Peyer's patch (tissue), 4 donors: ENCODE results near the gene TMEM167B.

Experiments used
- CTCF ChIP-seq, 6 experiments: fragments of 450-650 bp in 4 of 6; fragments of 200-600 bp in 2 of 6; sonication (generic) in 1 of 6; IDR thresholded peaks; one replicate each; pipeline ENCODE4 v1.5.1; 2017 to 2019; ENCODE audit warnings: antibody characterized with exemption in 6 of 6, mild to moderate bottlenecking in 3 of 6, moderate library complexity in 1 of 6
- POLR2A ChIP-seq, 2 donors: fragments of 450-650 bp; IDR thresholded peaks; one replicate each; pipeline ENCODE4 v1.5.1; 2017; ENCODE audit warnings: antibody characterized with exemption in 2 of 2, mild to moderate bottlenecking in 2 of 2, moderate library complexity in 2 of 2

GRCh38 chr1:109094377-109094803 is 3.8 kb downstream of the TMEM167B start:
- no peak for TF ChIP-seq CTCF (IDR thresholded peaks at IDR 0.05)
- no peak for TF ChIP-seq POLR2A (IDR thresholded peaks at IDR 0.05)
